Erythroblast (primary cell): ENCODE measurements around the gene SLC5A11.

ENCODE experiments used
- DNase-seq, 2 experiments: peaks; one replicate each; lab custom pipeline; 2025; lab: John Stamatoyannopoulos, UW
- GATA1 ChIP-seq: IDR thresholded peaks from 2 replicates; pipeline ENCODE4 v1.6.1; 2011; ENCODE audit warnings: low read depth, mild to moderate bottlenecking, control low read depth, low read length, moderate library complexity
- POLR2A ChIP-seq: IDR thresholded peaks from 2 replicates; pipeline ENCODE4 v1.6.1; 2011; ENCODE audit warnings: mild to moderate bottlenecking, low read length

Gene SLC5A11

DNA sequence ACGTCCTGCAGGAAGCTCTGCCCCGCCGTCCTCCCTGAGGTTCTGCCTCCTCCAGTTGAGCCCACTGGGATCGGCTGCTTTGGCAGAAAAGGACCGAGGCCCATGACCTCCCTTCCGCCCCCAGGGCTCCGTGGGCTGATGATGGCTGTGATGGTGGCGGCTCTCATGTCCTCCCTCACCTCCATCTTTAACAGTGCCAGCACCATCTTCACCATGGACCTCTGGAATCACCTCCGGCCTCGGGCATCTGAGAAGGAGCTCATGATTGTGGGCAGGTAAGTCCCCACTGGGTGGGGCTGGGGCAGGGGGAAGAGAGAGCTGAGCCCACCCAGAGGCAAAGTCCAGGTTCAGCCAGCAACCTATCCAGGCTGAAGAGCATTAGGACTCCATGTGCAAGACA lies 61.1 kb downstream of the SLC5A11 start:
- TF ChIP-seq GATA1, result no peak
- TF ChIP-seq POLR2A, result no peak
- DNase-seq, result no peak

DNA sequence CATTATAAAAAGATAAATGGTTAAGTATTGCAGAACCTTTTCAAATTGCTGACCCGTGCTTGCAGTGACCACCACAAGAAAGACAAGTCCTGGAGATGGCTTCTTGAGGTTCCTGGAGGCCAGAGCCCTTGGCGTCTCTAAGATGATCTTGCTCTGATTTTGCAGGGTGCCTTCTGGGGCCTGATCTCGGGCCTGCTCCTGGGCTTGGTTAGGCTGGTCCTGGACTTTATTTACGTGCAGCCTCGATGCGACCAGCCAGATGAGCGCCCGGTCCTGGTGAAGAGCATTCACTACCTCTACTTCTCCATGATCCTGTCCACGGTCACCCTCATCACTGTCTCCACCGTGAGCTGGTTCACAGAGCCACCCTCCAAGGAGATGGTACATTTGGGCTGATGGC lies 63.0 kb downstream of the SLC5A11 start:
- TF ChIP-seq POLR2A (no peak), GATA1 (no peak)
- DNase-seq, result no peak

DNA sequence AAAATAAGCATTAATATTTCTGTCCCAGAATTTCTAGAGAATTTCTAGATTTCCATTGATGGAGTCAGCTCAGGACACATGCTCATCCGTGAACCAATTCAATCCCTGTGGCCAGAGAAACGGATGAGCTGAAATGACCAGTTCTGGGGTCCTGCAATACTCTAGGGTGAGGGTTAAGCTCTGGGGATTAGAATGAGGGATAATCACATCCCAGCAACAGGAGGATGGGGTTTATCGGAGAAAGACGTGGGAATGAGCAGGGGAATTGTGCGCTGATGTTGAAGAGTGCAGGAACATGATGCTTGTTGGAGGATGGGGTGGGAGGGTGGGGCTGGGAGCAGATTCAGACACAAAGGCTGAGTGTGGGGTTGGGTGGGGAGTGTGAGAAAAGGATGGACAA lies 64.1 kb downstream of the SLC5A11 start:
- DNase-seq, result no peak
- TF ChIP-seq GATA1 (no peak), POLR2A (no peak)

DNA sequence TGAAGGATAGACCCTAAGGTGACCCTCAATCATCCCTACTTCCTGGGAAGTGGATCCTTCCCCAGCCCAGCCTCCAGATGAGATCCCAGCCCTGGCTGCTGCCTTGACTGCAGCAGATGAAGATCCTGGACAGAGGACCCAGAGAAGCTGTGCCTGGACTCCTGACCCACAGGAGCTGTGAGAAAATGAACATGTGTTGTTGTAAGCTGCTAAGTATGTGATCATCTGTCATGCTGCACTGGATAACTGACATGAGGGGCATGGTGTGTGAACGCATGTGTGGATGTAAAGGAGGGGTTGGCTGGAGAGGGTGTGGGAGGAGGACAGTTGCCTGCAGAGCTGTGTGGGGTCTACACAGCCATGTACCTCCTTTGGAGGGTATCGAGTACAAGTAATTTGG lies 69.3 kb downstream of the SLC5A11 start:
- TF ChIP-seq POLR2A (no peak), GATA1 (no peak)
- no peak for DNase-seq

DNA sequence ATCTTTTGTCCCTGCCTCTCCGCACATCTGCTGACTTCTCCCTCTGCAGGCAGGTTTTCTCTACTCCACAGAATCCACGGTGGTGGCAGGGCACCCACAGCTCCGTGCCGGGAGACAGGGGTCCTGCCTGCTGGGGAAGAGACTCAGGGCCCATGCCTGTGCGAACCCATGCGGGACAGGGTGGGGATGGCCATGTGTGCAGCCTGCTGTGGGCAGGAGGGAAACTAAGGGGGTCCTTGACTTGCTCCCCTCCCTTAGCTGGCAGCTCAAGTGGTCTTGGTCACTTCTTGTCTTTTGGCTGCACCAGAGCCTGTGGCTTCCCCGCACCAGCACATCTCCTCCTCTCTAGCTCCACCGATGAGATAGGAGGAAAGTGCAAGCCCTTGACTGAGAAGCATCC lies 69.8 kb downstream of the SLC5A11 start:
- TF ChIP-seq POLR2A (no peak), GATA1 (no peak)
- no peak for DNase-seq

DNA sequence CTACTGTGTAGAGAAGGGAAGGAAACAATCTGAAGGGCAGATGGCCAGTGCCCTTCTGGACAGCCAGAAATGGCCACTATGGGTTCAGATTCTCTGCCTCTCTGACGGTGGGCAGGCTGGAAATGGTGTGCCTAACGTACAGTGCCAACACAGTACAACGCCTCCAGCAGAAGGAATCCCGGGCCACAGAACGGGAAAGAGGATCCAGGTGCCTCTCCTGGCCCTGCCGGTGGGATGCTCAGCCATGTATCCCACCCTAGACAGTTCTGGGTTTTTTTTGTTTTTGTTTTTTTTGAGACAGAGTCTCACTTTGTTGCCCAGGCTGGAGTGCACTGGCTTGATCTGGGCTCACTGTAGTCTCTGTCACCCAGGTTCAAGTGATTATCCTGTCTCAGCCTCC lies 71.5 kb downstream of the SLC5A11 start:
- DNase-seq, result no peak
- TF ChIP-seq GATA1, result no peak
- no peak for TF ChIP-seq POLR2A

DNA sequence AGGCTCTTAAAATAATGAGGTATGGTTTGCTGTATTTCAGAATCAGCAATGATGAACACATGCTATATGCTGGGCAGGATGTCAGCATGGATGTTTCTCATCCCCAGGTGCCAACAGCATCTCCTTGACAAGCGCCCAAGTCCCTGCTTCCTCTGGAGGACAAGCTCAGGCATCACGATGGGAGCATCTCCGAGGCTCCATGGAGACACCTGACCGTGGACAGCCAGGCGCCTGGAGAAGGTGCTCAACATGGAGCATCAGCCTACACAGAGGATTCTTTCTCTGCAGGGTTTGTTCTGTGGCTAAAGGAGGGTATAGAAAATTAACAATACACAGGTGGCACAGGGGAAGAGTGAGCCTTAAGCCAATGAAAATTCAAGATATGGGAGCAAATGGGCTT lies 72.1 kb downstream of the SLC5A11 start:
- TF ChIP-seq GATA1, result no peak
- no peak for TF ChIP-seq POLR2A
- no peak for DNase-seq

DNA sequence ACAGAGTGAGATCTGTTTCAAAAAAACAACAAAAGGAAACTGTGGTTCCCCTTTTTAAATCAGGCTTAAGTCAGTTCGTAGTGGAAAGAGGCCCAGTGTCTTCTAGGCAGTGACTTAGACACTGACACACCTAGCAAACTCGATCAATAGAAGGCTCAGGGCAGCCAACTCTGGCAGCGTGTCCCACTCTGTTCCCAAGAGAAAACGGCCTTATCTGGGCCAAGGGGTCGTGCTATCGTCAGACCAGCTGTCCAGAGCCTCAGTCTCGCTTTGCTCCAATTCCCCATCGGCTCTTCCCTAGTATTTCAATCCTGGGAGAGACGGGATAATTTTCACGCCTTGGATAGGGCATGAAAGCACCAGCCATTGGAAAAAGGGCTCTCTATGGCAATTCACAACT lies 72.9 kb downstream of the SLC5A11 start:
- DNase-seq, result no peak
- TF ChIP-seq GATA1 (no peak), POLR2A (no peak)

DNA sequence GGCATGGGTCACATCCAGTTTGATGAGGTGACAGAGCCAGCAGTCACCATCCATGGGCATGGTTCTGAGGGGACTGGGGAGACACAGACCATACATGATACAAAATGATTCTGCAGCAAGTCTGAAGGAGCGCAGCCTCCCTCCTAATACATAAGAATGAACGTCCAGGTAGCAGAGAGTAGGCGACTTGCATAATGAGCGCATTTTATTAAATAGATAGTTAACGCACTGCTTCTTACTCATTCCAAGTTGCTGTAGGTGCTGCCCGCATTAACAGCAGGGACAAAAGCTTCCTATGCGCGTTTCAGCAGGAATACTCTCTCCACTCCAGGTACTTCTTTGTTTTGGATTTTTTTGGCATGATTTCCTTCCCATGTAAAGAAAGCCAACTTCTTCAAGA lies 73.8 kb downstream of the SLC5A11 start:
- DNase-seq, result no peak
- TF ChIP-seq GATA1 (no peak), POLR2A (no peak)

DNA sequence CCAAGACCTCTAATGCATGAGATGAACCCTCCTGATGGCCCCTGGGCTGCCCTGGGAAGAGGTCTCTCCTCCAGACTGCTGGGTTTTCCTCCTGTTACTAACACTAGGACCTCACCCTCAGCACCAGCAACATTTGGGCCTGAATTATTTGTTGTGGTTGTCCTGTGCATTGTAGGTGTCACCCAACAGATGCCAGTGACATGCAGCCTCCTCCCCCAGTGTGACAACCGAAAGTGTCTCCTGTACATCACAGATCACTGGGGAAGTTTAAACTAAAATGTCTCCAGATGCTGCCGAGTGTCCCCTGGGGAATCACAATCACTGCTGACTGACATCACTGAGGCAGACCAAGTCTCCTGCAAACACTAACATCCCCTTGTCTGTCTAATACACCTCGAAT lies 74.8 kb downstream of the SLC5A11 start:
- DNase-seq, result no peak
- no peak for TF ChIP-seq GATA1

DNA sequence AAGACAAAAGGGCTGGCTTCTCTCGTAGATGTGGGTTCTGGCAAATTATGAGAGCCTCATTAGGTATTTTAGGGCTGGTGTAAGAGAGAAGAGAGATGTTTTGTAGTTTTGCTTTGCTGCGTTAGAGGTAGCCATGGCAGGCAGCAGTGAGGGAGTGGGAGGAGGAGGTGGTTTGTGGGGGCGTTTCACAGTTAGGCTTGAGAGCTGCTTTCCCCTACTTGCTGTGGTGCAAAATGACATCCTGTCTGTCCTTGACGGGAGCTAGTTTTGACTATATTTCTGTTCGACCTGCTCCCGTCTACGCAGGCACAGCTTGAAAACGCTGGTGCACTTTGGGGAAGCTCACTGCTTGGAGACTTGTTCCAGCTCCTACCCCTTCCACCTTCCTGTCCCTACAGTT lies 75.5 kb downstream of the SLC5A11 start:
- no peak for TF ChIP-seq POLR2A
- no peak for TF ChIP-seq GATA1
- no peak for DNase-seq

DNA sequence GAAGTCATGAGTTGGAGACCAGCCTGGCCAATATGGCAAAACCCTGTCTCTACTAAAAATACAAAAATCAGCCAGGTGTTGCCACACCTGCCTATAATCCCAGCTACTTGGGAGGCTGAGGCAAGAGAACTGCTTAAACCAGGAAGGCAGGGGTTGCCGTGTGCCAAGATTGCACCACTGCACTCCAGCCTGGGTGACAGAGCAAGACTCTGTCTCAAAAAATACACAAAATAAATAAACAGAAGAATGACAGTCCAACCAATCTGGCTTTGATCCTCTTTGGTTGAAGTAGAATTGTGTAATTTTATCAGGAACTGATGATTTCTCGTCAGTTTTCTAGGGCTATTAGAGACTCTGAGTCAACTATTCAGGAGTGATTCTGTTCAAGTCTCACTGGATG lies 79.4 kb downstream of the SLC5A11 start:
- no peak for TF ChIP-seq GATA1
- TF ChIP-seq POLR2A, result no peak

DNA sequence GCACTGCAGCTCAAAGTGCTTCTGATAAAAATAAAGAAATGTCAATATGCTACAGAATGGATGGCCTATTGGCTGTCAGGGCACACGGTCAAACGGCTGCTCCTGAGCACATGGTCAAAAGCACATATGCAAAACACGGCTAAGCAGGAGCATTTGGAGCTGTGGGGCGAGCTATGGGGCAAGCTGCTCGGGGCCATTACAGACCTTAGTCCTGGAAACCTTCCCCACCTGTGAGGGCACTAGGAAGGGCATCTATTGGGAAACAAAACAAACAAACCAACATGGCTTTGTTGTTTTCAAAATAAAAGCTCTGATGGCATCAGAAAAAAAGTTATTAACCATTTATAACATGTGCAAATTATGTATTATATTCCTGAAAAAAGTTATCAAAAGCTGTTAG lies 83.6 kb downstream of the SLC5A11 start:
- DNase-seq, result no peak
- TF ChIP-seq GATA1 (no peak), POLR2A (no peak)

More for the DNA sequence above, 79.4 kb downstream of the SLC5A11 start:
- no peak for DNase-seq

DNA sequence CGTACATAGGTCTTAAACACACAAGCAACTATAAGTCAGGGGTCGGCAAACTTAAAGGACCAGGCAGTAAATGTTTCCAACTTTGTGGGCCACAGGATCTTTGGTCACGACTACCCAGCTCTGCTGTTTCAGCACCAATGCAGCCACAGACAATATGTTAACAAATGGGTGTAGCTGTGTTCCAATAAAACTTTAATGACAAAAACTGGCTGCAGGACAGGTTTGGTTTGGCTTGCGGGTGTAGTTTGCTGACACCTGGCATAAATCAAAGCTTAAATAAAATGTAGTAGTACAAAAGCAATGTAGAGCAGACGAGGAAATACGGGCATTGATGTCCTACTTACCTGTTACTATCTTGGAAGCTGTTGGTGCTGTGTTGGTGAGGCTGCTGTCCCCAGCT lies 84.7 kb downstream of the SLC5A11 start:
- DNase-seq, result no peak
- no peak for TF ChIP-seq POLR2A
- no peak for TF ChIP-seq GATA1

DNA sequence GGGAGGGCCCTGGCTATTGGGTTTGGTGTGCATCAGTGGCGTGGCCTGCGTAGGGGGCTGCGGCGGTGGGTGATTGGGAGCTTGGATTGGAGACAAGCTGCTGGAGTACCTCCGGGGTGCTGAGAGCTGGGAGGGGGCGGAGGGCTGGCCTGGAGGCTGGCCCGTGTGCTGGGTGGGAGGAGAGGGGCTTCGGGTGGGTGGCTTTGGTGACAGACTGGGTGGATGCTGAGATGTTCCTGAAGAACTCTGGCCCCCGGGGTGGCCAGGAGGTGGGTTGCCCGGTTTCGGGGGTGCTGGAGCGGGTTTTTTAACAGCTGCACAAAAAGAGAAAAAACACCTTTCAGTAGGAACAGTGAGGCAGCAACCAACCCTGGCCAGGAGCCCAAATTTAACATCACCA lies 85.3 kb downstream of the SLC5A11 start:
- DNase-seq, result no peak
- TF ChIP-seq POLR2A (no peak), GATA1 (no peak)

DNA sequence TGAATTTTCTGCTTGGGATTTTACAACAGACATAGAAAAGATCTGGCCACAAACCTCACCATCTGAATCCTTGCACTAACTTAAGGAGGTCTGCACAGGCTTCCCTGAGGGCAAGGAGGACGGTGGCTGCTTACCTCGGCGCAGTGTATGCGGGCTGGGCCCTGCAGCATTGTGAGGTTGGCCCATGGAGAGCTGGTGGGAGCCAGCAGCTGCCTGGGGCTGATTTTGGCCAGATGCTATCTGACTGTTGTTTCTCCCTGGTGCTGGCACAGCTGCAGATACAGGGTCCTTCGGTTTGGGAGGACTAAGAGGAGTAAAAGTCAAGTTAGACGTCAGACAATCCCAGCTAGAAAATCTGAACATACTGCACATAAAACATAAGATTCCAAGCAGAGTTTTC lies 89.6 kb downstream of the SLC5A11 start:
- TF ChIP-seq POLR2A (no peak), GATA1 (no peak)
- no peak for DNase-seq
